HUES6 (cell line): ENCODE results near the gene AFAP1.
A peak's percentile ranks its signal among the peaks of the same experiment; 100 is the strongest.

ENCODE experiments used
- H3K27ac ChIP-seq: 2 replicates; pipeline ENCODE4 v1.7.0; 2013; ENCODE audit warnings: low read depth, mild to moderate bottlenecking, low read length, inconsistent platforms
- H3K27me3 ChIP-seq: 2 replicates; pipeline ENCODE4 v1.6.1; 2013; ENCODE audit warnings: low read length; ENCODE audit not compliant: control insufficient read depth, insufficient read depth
- H3K36me3 ChIP-seq: 2 replicates; pipeline ENCODE4 v1.6.1; 2013; ENCODE audit warnings: low read length; ENCODE audit not compliant: control insufficient read depth, insufficient read depth
- H3K4me1 ChIP-seq: 2 replicates; pipeline ENCODE4 v1.6.1; 2013; ENCODE audit warnings: low read length; ENCODE audit not compliant: control insufficient read depth, insufficient read depth
- H3K4me3 ChIP-seq: 2 replicates; pipeline ENCODE4 v1.5.1; 2013; ENCODE audit warnings: low read depth, low read length
- H3K9ac ChIP-seq: one replicate; pipeline ENCODE4 v1.6.1; 2013; ENCODE audit warnings: mild to moderate bottlenecking, low read length
- H3K9me3 ChIP-seq: 2 replicates; pipeline ENCODE4 v1.6.1; 2013; ENCODE audit warnings: low read depth, low read length; ENCODE audit not compliant: control insufficient read depth, insufficient read depth

The AFAP1 gene

GRCh38 chr4:7850489-7850888, 89.2 kb downstream of the AFAP1 start:
- H3K27me3 ChIP-seq: no peaks in the 10 kb centered on the region
- H3K4me3 ChIP-seq: no peak overlapping the region

GRCh38 chr4:7847206-7847605, 92.5 kb downstream of the AFAP1 start:
- H3K27me3 ChIP-seq: no peaks in the 10 kb centered on the region
- peaks cover 26% of the 10 kb centered on the region for H3K4me1 ChIP-seq
- no peak overlapping the region for H3K27ac ChIP-seq
- H3K36me3 ChIP-seq: peaks cover 33% of the 10 kb centered on the region
- no peaks in the 10 kb centered on the region for H3K9me3 ChIP-seq
- H3K4me3 ChIP-seq: no peak overlapping the region
- no peak overlapping the region for H3K9ac ChIP-seq

More at GRCh38 chr4:7850489-7850888, 89.2 kb downstream of the AFAP1 start:
- H3K36me3 ChIP-seq: peaks cover 58% of the 10 kb centered on the region
- H3K9ac ChIP-seq: no peak overlapping the region
- H3K27ac ChIP-seq: no peak overlapping the region
- H3K9me3 ChIP-seq: no peaks in the 10 kb centered on the region
- 0 out of 2 replicates have a peak, but pooled peaks cover 5% of the 10 kb centered on the region for H3K4me1 ChIP-seq

GRCh38 chr4:7845493-7846128, 94.0 kb downstream of the AFAP1 start:
- no peaks in the 10 kb centered on the region for H3K27me3 ChIP-seq
- H3K4me1 ChIP-seq: peaks cover 33% of the 10 kb centered on the region
- no peak overlapping the region for H3K4me3 ChIP-seq
- no peak overlapping the region for H3K9ac ChIP-seq
- no peaks in the 10 kb centered on the region for H3K9me3 ChIP-seq
- peaks cover 23% of the 10 kb centered on the region for H3K36me3 ChIP-seq
- H3K27ac ChIP-seq: no peak overlapping the region

GRCh38 chr4:7844594-7844991, 95.1 kb downstream of the AFAP1 start:
- Histone ChIP-seq H3K4me1 (peaks cover 33% of the 10 kb centered on the region), H3K9ac (no peak overlapping the region), H3K9me3 (no peaks in the 10 kb centered on the region), H3K27ac (no peak overlapping the region), H3K36me3 (peaks cover 18% of the 10 kb centered on the region), H3K27me3 (no peaks in the 10 kb centered on the region), H3K4me3 (no peak overlapping the region)

- Histone ChIP-seq H3K4me3 (no peak overlapping the region), H3K27ac (no peak overlapping the region), H3K9ac (no peak overlapping the region)
Measured at GRCh38 chr4:7843831-7844593, 95.6 kb downstream of the AFAP1 start.

GRCh38 chr4:7842384-7843279, 97.0 kb downstream of the AFAP1 start:
- Histone ChIP-seq H3K9ac (peak overlapping the region; percentile 27), H3K27ac (peak overlapping the region; percentile 1; the same call in 1 of the 2 replicates), H3K4me1 (peaks cover 33% of the 10 kb centered on the region), H3K36me3 (peaks cover 22% of the 10 kb centered on the region), H3K4me3 (no peak overlapping the region), H3K9me3 (no peaks in the 10 kb centered on the region), H3K27me3 (no peaks in the 10 kb centered on the region)

More at GRCh38 chr4:7843831-7844593, 95.6 kb downstream of the AFAP1 start:
- H3K9me3 ChIP-seq: no peaks in the 10 kb centered on the region
- H3K27me3 ChIP-seq: no peaks in the 10 kb centered on the region
- peaks cover 33% of the 10 kb centered on the region for H3K4me1 ChIP-seq
- H3K36me3 ChIP-seq: peaks cover 14% of the 10 kb centered on the region

GRCh38 chr4:7841894-7842293, 97.8 kb downstream of the AFAP1 start:
- no peak overlapping the region for H3K9ac ChIP-seq
- H3K36me3 ChIP-seq: peaks cover 24% of the 10 kb centered on the region
- H3K27ac ChIP-seq: no peak overlapping the region
- no peaks in the 10 kb centered on the region for H3K27me3 ChIP-seq
- peaks cover 33% of the 10 kb centered on the region for H3K4me1 ChIP-seq
- H3K4me3 ChIP-seq: no peak overlapping the region
- no peaks in the 10 kb centered on the region for H3K9me3 ChIP-seq

GRCh38 chr4:7841071-7841470, 98.6 kb downstream of the AFAP1 start:
- peaks cover 31% of the 10 kb centered on the region for H3K4me1 ChIP-seq
- no peak overlapping the region for H3K27ac ChIP-seq
- H3K27me3 ChIP-seq: no peaks in the 10 kb centered on the region
- H3K9ac ChIP-seq: no peak overlapping the region
- peaks cover 30% of the 10 kb centered on the region for H3K36me3 ChIP-seq
- no peak overlapping the region for H3K4me3 ChIP-seq
- H3K9me3 ChIP-seq: no peaks in the 10 kb centered on the region

- Histone ChIP-seq H3K4me3 (no peak overlapping the region), H3K9me3 (no peaks in the 10 kb centered on the region), H3K27ac (no peak overlapping the region), H3K9ac (no peak overlapping the region), H3K4me1 (peaks cover 28% of the 10 kb centered on the region), H3K27me3 (no peaks in the 10 kb centered on the region), H3K36me3 (peaks cover 34% of the 10 kb centered on the region)
Measured at GRCh38 chr4:7839856-7840255, 99.8 kb downstream of the AFAP1 start.

GRCh38 chr4:7838136-7838782, 101.4 kb downstream of the AFAP1 start:
- Histone ChIP-seq H3K27me3 (no peaks in the 10 kb centered on the region), H3K36me3 (peaks cover 37% of the 10 kb centered on the region), H3K9ac (no peak overlapping the region), H3K27ac (no peak overlapping the region), H3K4me3 (no peak overlapping the region), H3K9me3 (peaks cover 3% of the 10 kb centered on the region; the same call in 1 of the 2 replicates), H3K4me1 (peaks cover 17% of the 10 kb centered on the region)
